ENCODE measurements around the gene CRBN. TPM values are rescaled to one million over a fixed set of nuclear protein-coding genes. Genes with fewer than 3 reads are reported as not detected.

Gene CRBN
- total and polyA plus RNA-seq, 9 of the 15 experiments (the other 6 are each of a cell fraction or from before 2014, with no cell fraction given) = 40.8 to 331 (median 57.4) TPM

DNA sequence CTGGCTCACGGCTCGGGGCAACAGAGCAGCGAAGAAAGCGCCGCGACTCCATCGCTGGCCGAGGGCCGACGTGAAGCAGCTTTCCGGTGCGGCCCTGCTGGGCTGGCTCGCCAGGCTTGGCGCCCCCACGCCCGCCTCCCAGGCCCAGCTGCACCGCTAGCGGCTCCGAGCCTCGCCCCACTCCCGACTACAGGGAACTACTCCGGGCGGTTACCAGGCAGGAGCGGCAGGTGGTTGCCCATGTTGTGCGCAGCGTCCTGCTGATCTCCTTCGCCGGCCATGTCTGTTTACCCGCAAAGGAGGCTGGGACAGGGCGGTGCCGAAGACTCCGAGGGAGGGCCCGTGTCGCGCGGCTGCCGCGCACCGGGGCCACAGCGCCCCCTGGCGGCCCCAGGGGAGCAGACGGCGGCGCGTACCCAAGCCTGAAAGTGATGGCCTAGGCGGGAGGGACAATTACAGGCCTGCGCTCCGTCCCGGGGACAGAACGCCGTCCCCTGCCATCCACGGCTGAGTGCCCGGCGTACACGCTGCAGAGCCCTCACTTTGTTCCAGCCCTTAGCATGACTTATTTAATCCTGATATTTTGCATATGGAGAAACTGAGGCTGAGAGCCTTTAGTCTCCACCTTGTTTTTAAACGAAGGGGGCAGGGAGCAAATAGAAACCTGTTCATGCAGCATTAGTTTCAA, at the start of gene CRBN (continued):
- TF ChIP-seq, protein P1, sequence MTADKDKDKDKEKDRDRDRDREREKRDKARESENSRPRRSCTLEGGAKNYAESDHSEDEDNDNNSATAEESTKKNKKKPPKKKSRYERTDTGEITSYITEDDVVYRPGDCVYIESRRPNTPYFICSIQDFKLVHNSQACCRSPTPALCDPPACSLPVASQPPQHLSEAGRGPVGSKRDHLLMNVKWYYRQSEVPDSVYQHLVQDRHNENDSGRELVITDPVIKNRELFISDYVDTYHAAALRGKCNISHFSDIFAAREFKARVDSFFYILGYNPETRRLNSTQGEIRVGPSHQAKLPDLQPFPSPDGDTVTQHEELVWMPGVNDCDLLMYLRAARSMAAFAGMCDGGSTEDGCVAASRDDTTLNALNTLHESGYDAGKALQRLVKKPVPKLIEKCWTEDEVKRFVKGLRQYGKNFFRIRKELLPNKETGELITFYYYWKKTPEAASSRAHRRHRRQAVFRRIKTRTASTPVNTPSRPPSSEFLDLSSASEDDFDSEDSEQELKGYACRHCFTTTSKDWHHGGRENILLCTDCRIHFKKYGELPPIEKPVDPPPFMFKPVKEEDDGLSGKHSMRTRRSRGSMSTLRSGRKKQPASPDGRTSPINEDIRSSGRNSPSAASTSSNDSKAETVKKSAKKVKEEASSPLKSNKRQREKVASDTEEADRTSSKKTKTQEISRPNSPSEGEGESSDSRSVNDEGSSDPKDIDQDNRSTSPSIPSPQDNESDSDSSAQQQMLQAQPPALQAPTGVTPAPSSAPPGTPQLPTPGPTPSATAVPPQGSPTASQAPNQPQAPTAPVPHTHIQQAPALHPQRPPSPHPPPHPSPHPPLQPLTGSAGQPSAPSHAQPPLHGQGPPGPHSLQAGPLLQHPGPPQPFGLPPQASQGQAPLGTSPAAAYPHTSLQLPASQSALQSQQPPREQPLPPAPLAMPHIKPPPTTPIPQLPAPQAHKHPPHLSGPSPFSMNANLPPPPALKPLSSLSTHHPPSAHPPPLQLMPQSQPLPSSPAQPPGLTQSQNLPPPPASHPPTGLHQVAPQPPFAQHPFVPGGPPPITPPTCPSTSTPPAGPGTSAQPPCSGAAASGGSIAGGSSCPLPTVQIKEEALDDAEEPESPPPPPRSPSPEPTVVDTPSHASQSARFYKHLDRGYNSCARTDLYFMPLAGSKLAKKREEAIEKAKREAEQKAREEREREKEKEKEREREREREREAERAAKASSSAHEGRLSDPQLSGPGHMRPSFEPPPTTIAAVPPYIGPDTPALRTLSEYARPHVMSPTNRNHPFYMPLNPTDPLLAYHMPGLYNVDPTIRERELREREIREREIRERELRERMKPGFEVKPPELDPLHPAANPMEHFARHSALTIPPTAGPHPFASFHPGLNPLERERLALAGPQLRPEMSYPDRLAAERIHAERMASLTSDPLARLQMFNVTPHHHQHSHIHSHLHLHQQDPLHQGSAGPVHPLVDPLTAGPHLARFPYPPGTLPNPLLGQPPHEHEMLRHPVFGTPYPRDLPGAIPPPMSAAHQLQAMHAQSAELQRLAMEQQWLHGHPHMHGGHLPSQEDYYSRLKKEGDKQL (CRISPR knock-in tag; IDR thresholded peaks at IDR 0.05; ENCODE audit: borderline replicate concordance) = no peak
- TF ChIP-seq HDAC8 (tag; IDR thresholded peaks at IDR 0.05) (no peak), GABPA (tag; conservative IDR thresholded peaks at IDR 0.05; ENCODE audit: low read depth) (peak; percentile 19; the same call in 1 of the 2 replicates), ELF2 (CRISPR knock-in tag; IDR thresholded peaks at IDR 0.05) (no peak), PHF20 (IDR thresholded peaks at IDR 0.05; ENCODE audit: partially characterized antibody) (peak; percentile 97), ATF1 (CRISPR knock-in tag; IDR thresholded peaks at IDR 0.05) (peak; percentile 47; the same call in 1 of the 2 replicates), ATF1 (tag; IDR thresholded peaks at IDR 0.05) (peak; percentile 84), CBX1 (IDR thresholded peaks at IDR 0.05; ENCODE audit: low read depth) (peak; percentile 87; the same call in 1 of the 2 replicates), ZKSCAN8 (CRISPR knock-in tag; IDR thresholded peaks at IDR 0.05) (no peak), IFI16 (CRISPR knock-in tag; IDR thresholded peaks at IDR 0.05) (no peak), CXXC5 (CRISPR knock-in tag; IDR thresholded peaks at IDR 0.05) (peak; percentile 89), SP2 (IDR thresholded peaks at IDR 0.05; ENCODE audit: extremely low read depth, low read depth, low read length, poor library complexity, severe bottlenecking) (peak; percentile 59), ZNF707 (CRISPR knock-in tag; conservative IDR thresholded peaks at IDR 0.05) (no peak), ZNF785 (CRISPR knock-in tag; IDR thresholded peaks at IDR 0.05) (no peak), ESRRB (CRISPR knock-in tag; IDR thresholded peaks at IDR 0.05; ENCODE audit: borderline replicate concordance) (no peak), ZNF232 (CRISPR knock-in tag; IDR thresholded peaks at IDR 0.05) (0 out of 2 replicates have a peak, but pooled peaks have one; percentile 32), NR3C1 (CRISPR knock-in tag; IDR thresholded peaks at IDR 0.05) (no peak), ARID2 (IDR thresholded peaks at IDR 0.05) (no peak), SMC3 (conservative IDR thresholded peaks at IDR 0.05; ENCODE audit: insufficient read depth, low read depth, low read length) (peak; percentile 74)
- TF ChIP-seq, protein P2, sequence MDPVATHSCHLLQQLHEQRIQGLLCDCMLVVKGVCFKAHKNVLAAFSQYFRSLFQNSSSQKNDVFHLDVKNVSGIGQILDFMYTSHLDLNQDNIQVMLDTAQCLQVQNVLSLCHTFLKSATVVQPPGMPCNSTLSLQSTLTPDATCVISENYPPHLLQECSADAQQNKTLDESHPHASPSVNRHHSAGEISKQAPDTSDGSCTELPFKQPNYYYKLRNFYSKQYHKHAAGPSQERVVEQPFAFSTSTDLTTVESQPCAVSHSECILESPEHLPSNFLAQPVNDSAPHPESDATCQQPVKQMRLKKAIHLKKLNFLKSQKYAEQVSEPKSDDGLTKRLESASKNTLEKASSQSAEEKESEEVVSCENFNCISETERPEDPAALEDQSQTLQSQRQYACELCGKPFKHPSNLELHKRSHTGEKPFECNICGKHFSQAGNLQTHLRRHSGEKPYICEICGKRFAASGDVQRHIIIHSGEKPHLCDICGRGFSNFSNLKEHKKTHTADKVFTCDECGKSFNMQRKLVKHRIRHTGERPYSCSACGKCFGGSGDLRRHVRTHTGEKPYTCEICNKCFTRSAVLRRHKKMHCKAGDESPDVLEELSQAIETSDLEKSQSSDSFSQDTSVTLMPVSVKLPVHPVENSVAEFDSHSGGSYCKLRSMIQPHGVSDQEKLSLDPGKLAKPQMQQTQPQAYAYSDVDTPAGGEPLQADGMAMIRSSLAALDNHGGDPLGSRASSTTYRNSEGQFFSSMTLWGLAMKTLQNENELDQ (CRISPR knock-in tag; IDR thresholded peaks at IDR 0.05; ENCODE audit: borderline replicate concordance) = no peak
- TF ChIP-seq, protein P3, sequence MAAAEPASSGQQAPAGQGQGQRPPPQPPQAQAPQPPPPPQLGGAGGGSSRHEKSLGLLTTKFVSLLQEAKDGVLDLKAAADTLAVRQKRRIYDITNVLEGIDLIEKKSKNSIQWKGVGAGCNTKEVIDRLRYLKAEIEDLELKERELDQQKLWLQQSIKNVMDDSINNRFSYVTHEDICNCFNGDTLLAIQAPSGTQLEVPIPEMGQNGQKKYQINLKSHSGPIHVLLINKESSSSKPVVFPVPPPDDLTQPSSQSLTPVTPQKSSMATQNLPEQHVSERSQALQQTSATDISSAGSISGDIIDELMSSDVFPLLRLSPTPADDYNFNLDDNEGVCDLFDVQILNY (CRISPR knock-in tag; IDR thresholded peaks at IDR 0.05) = 0 out of 2 replicates have a peak, but pooled peaks have one; percentile 52

Data from K562 (cell line).